ENCODE measurements around the gene MMP14.

MMP14 gene

GRCh38 chr14:22886500-22887259, 50.3 kb downstream of the MMP14 start:
- peak; percentile 92 for DNase-seq (ENCODE audit: low spot score)
- in situ Hi-C loops (cut with MboI; ENCODE audit: low sequenced_read_pairs, unreplicated experiment) = no loop called here
- peak; percentile 36 for TF ChIP-seq CTCF (IDR thresholded peaks at IDR 0.05; ENCODE audit: borderline replicate concordance, control extremely low read depth, extremely low read depth, insufficient read depth, missing control alignments)

DNA sequence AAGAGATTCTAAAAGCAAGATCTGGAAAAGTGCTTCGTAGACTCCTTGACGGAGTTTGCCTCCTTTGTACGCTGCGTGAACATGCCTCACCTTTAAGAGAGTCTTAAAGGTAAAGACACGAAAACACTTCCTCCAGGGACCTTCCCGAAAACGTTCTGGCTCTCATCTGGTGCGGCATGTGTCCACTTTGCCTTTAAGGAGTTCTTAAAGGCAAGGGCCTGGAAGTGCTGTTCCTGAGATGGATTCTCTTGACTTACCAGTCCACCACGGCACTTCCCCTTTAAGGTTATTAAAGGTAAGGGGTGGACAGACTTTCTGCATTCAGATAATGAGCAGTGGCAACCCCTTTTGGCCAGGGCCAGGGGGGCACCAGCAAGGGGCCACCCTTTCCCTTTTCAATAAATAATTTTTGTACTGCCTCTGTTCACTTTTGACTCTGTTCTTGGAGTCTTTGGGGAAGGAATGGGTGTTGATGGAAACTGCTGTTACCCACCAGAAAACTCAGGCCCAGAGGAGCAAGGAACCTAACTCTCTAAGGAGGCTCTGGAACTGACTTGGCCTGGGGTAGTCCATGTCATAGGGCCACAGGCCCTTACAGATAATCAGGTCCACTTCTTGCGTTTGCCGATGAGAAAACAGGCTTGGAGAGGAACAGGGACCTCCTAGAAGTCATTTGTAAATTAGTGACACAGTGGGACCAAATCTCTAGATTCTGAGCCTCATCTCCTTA, 51.0 kb downstream of the MMP14 start:
- in situ Hi-C loops (cut with MboI; ENCODE audit: low sequenced_read_pairs, unreplicated experiment) = no loop called here
- no peak for TF ChIP-seq CTCF (IDR thresholded peaks at IDR 0.05; ENCODE audit: borderline replicate concordance, control extremely low read depth, extremely low read depth, insufficient read depth, missing control alignments)
- DNase-seq (ENCODE audit: low spot score) = peak; percentile 76

GRCh38 chr14:22887990-22888378, 51.6 kb downstream of the MMP14 start:
- in situ Hi-C loops (cut with MboI; ENCODE audit: low sequenced_read_pairs, unreplicated experiment) = no loop called here
- peak; percentile 67 for DNase-seq (ENCODE audit: low spot score)
- no peak for TF ChIP-seq CTCF (IDR thresholded peaks at IDR 0.05; ENCODE audit: borderline replicate concordance, control extremely low read depth, extremely low read depth, insufficient read depth, missing control alignments)

- no peak for DNase-seq (ENCODE audit: low spot score)
- in situ Hi-C loops (cut with MboI; ENCODE audit: low sequenced_read_pairs, unreplicated experiment) = no loop called here
- TF ChIP-seq CTCF (IDR thresholded peaks at IDR 0.05; ENCODE audit: borderline replicate concordance, control extremely low read depth, extremely low read depth, insufficient read depth, missing control alignments) = no peak
Observed at GRCh38 chr14:22888662-22889061, 52.3 kb downstream of the MMP14 start.

- no peak for TF ChIP-seq CTCF (IDR thresholded peaks at IDR 0.05; ENCODE audit: borderline replicate concordance, control extremely low read depth, extremely low read depth, insufficient read depth, missing control alignments)
- in situ Hi-C loops (cut with MboI; ENCODE audit: low sequenced_read_pairs, unreplicated experiment) = no loop called here
- no peak for DNase-seq (ENCODE audit: low spot score)
Observed at GRCh38 chr14:22890416-22890815, 54.0 kb downstream of the MMP14 start.

GRCh38 chr14:22892488-22892887, 56.1 kb downstream of the MMP14 start:
- in situ Hi-C loops (cut with MboI; ENCODE audit: low sequenced_read_pairs, unreplicated experiment) = no loop called here
- TF ChIP-seq CTCF (IDR thresholded peaks at IDR 0.05; ENCODE audit: borderline replicate concordance, control extremely low read depth, extremely low read depth, insufficient read depth, missing control alignments) = no peak
- no peak for DNase-seq (ENCODE audit: low spot score)

All from GM13976 (cell line).